ENCODE results near the gene NCKAP5.

NCKAP5 gene

GRCh38 chr2:133194362-133194655, 374.0 kb downstream of the NCKAP5 start:
- Histone ChIP-seq H3K23ac (ENCODE audit: low read length) (no peak overlapping the region), H3K9me3 (ENCODE audit: insufficient read depth, low read depth, low read length) (no peaks in the 10 kb centered on the region), H3K36me3 (ENCODE audit: control insufficient read depth in 1 of 2, insufficient read depth in 2 of 2, low read length in 2 of 2) (no peaks in the 10 kb centered on the region), H3K4me2 (ENCODE audit: low read length) (no peak overlapping the region), H3K14ac (ENCODE audit: low read length) (no peak overlapping the region), H3K9ac (ENCODE audit: low read length) (no peak overlapping the region), H2BK12ac (ENCODE audit: low read length) (no peak overlapping the region), H4K91ac (ENCODE audit: low read depth, low read length) (no peak overlapping the region), H3K27ac (ENCODE audit: low read depth, low read length) (no peak overlapping the region), H2BK120ac (ENCODE audit: insufficient read depth, low read length, poor library complexity) (no peak overlapping the region), H3K79me2 (ENCODE audit: control insufficient read depth, insufficient read depth, low read length, poor library complexity) (no peaks in the 10 kb centered on the region), H3K27me3 (ENCODE audit: insufficient read depth, low read length) (no peaks in the 10 kb centered on the region), H3K79me1 (ENCODE audit: low read length) (no peaks in the 10 kb centered on the region), H3K4me1 (ENCODE audit: control insufficient read depth in 1 of 2, insufficient read depth in 2 of 2, low read length in 2 of 2) (no peaks in the 10 kb centered on the region), H2BK5ac (ENCODE audit: low read depth, low read length, poor library complexity) (no peak overlapping the region), H2AK5ac (ENCODE audit: low read length) (no peak overlapping the region), H4K12ac (ENCODE audit: low read depth, low read length) (no peak overlapping the region), H3K18ac (ENCODE audit: low read length) (no peak overlapping the region), H3K4ac (ENCODE audit: low read depth, low read length) (no peak overlapping the region), H4K8ac (ENCODE audit: low read depth, low read length) (no peak overlapping the region), H3K4me3 (ENCODE audit: low read depth, low read length) (no peak overlapping the region), H2AFZ (ENCODE audit: insufficient read depth, low read length, poor library complexity) (no peak overlapping the region)
- no CpG with 5 or more reads among the region's 4 CpGs for WGBS (ENCODE audit: extremely low coverage, insufficient coverage, insufficient read length)
- DNase-seq, result no peak

GRCh38 chr2:133193544-133194361, 374.5 kb downstream of the NCKAP5 start:
- Histone ChIP-seq H3K27ac (ENCODE audit: low read depth, low read length) (no peak overlapping the region), H3K14ac (ENCODE audit: low read length) (no peak overlapping the region), H2BK5ac (ENCODE audit: low read depth, low read length, poor library complexity) (no peak overlapping the region), H3K9me3 (ENCODE audit: insufficient read depth, low read depth, low read length) (no peaks in the 10 kb centered on the region), H2BK12ac (ENCODE audit: low read length) (no peak overlapping the region), H3K79me2 (ENCODE audit: control insufficient read depth, insufficient read depth, low read length, poor library complexity) (no peaks in the 10 kb centered on the region), H2BK120ac (ENCODE audit: insufficient read depth, low read length, poor library complexity) (no peak overlapping the region), H3K18ac (ENCODE audit: low read length) (no peak overlapping the region), H4K8ac (ENCODE audit: low read depth, low read length) (no peak overlapping the region), H3K79me1 (ENCODE audit: low read length) (no peaks in the 10 kb centered on the region), H3K4me2 (ENCODE audit: low read length) (no peak overlapping the region), H3K23ac (ENCODE audit: low read length) (no peak overlapping the region), H3K9ac (ENCODE audit: low read length) (no peak overlapping the region), H3K4me3 (ENCODE audit: low read depth, low read length) (no peak overlapping the region), H3K36me3 (ENCODE audit: control insufficient read depth in 1 of 2, insufficient read depth in 2 of 2, low read length in 2 of 2) (no peaks in the 10 kb centered on the region), H3K4me1 (ENCODE audit: control insufficient read depth in 1 of 2, insufficient read depth in 2 of 2, low read length in 2 of 2) (no peaks in the 10 kb centered on the region), H2AFZ (ENCODE audit: insufficient read depth, low read length, poor library complexity) (no peak overlapping the region), H2AK5ac (ENCODE audit: low read length) (no peak overlapping the region), H4K12ac (ENCODE audit: low read depth, low read length) (no peak overlapping the region), H3K4ac (ENCODE audit: low read depth, low read length) (no peak overlapping the region), H4K91ac (ENCODE audit: low read depth, low read length) (no peak overlapping the region), H3K27me3 (ENCODE audit: insufficient read depth, low read length) (no peaks in the 10 kb centered on the region)
- DNase-seq, result no peak
- WGBS (ENCODE audit: extremely low coverage, insufficient coverage, insufficient read length), result no CpG with 5 or more reads among the region's 7 CpGs

GRCh38 chr2:133192028-133192427, 376.2 kb downstream of the NCKAP5 start:
- no peaks in the 10 kb centered on the region for H3K79me2 ChIP-seq (ENCODE audit: control insufficient read depth, insufficient read depth, low read length, poor library complexity)
- no peaks in the 10 kb centered on the region for H3K9me3 ChIP-seq (ENCODE audit: insufficient read depth, low read depth, low read length)
- H3K36me3 ChIP-seq (ENCODE audit: control insufficient read depth in 1 of 2, insufficient read depth in 2 of 2, low read length in 2 of 2), result no peaks in the 10 kb centered on the region
- H2BK120ac ChIP-seq (ENCODE audit: insufficient read depth, low read length, poor library complexity), result no peak overlapping the region
- no peak for DNase-seq
- H4K91ac ChIP-seq (ENCODE audit: low read depth, low read length), result no peak overlapping the region
- no peaks in the 10 kb centered on the region for H3K27me3 ChIP-seq (ENCODE audit: insufficient read depth, low read length)
- no peak overlapping the region for H4K12ac ChIP-seq (ENCODE audit: low read depth, low read length)
- no peaks in the 10 kb centered on the region for H3K4me1 ChIP-seq (ENCODE audit: control insufficient read depth in 1 of 2, insufficient read depth in 2 of 2, low read length in 2 of 2)
- no peak overlapping the region for H3K23ac ChIP-seq (ENCODE audit: low read length)
- H3K18ac ChIP-seq (ENCODE audit: low read length), result no peak overlapping the region
- H3K4me2 ChIP-seq (ENCODE audit: low read length), result no peak overlapping the region
- no peak overlapping the region for H3K14ac ChIP-seq (ENCODE audit: low read length)
- H3K79me1 ChIP-seq (ENCODE audit: low read length), result no peaks in the 10 kb centered on the region
- H2AK5ac ChIP-seq (ENCODE audit: low read length), result no peak overlapping the region
- no peak overlapping the region for H4K8ac ChIP-seq (ENCODE audit: low read depth, low read length)
- no peak overlapping the region for H3K4ac ChIP-seq (ENCODE audit: low read depth, low read length)
- H2BK5ac ChIP-seq (ENCODE audit: low read depth, low read length, poor library complexity), result no peak overlapping the region
- WGBS (ENCODE audit: extremely low coverage, insufficient coverage, insufficient read length), result no CpG with 5 or more reads among the region's 3 CpGs
- no peak overlapping the region for H3K4me3 ChIP-seq (ENCODE audit: low read depth, low read length)
- no peak overlapping the region for H2AFZ ChIP-seq (ENCODE audit: insufficient read depth, low read length, poor library complexity)
- H3K27ac ChIP-seq (ENCODE audit: low read depth, low read length), result no peak overlapping the region
- H2BK12ac ChIP-seq (ENCODE audit: low read length), result no peak overlapping the region
- H3K9ac ChIP-seq (ENCODE audit: low read length), result no peak overlapping the region

- H3K9me3 ChIP-seq (ENCODE audit: insufficient read depth, low read depth, low read length), result no peaks in the 10 kb centered on the region
Observed at GRCh38 chr2:133177196-133177595, 391.1 kb downstream of the NCKAP5 start.

More at GRCh38 chr2:133177196-133177595, 391.1 kb downstream of the NCKAP5 start:
- no peak overlapping the region for H3K23ac ChIP-seq (ENCODE audit: low read length)
- H3K4me1 ChIP-seq (ENCODE audit: control insufficient read depth in 1 of 2, insufficient read depth in 2 of 2, low read length in 2 of 2), result no peaks in the 10 kb centered on the region
- WGBS (ENCODE audit: extremely low coverage, insufficient coverage, insufficient read length), result no CpG with 5 or more reads among the region's 4 CpGs
- no peak for DNase-seq
- H3K79me1 ChIP-seq (ENCODE audit: low read length), result no peaks in the 10 kb centered on the region
- H4K12ac ChIP-seq (ENCODE audit: low read depth, low read length), result no peak overlapping the region
- no peak overlapping the region for H2BK12ac ChIP-seq (ENCODE audit: low read length)
- H2BK5ac ChIP-seq (ENCODE audit: low read depth, low read length, poor library complexity), result no peak overlapping the region
- H3K18ac ChIP-seq (ENCODE audit: low read length), result no peak overlapping the region
- H3K14ac ChIP-seq (ENCODE audit: low read length), result no peak overlapping the region
- H2AK5ac ChIP-seq (ENCODE audit: low read length), result no peak overlapping the region
- H3K79me2 ChIP-seq (ENCODE audit: control insufficient read depth, insufficient read depth, low read length, poor library complexity), result no peaks in the 10 kb centered on the region
- H3K27ac ChIP-seq (ENCODE audit: low read depth, low read length), result no peak overlapping the region
- H3K27me3 ChIP-seq (ENCODE audit: insufficient read depth, low read length), result no peaks in the 10 kb centered on the region
- no peak overlapping the region for H3K4me3 ChIP-seq (ENCODE audit: low read depth, low read length)
- no peak overlapping the region for H3K4ac ChIP-seq (ENCODE audit: low read depth, low read length)
- no peak overlapping the region for H4K8ac ChIP-seq (ENCODE audit: low read depth, low read length)
- no peak overlapping the region for H3K9ac ChIP-seq (ENCODE audit: low read length)
- no peak overlapping the region for H2AFZ ChIP-seq (ENCODE audit: insufficient read depth, low read length, poor library complexity)
- H3K36me3 ChIP-seq (ENCODE audit: control insufficient read depth in 1 of 2, insufficient read depth in 2 of 2, low read length in 2 of 2), result no peaks in the 10 kb centered on the region
- no peak overlapping the region for H3K4me2 ChIP-seq (ENCODE audit: low read length)
- no peak overlapping the region for H2BK120ac ChIP-seq (ENCODE audit: insufficient read depth, low read length, poor library complexity)
- no peak overlapping the region for H4K91ac ChIP-seq (ENCODE audit: low read depth, low read length)
